IPS-NIHi11 (cell line): ENCODE measurements around the gene IL1F10.

Experiments used
- DNase-seq: peaks from one replicate; pipeline ENCODE4 v3.0.0; 2012; ENCODE audit warnings: mixed read lengths, low spot score

IL1F10 gene

DNA sequence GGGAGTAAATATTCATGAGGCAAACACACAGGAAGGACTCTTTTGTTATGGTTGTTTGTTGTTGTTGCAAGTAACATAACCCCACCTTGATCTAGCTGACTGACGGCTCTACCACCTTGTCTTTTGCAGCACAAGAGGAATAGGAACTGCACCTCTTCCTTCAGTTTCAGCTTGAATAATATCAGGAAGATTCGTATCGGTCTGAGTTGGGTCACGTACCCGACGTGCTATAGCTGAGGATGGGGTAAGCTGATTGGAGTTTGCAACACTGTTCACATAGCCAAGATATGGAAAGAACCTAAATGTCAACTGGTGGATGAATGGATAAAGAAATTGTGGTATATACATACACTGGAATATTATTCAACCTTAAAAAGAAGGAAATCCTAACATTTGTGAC is 45.1 kb downstream of the IL1F10 start:
- DNase-seq = no peak

GRCh38 chr2:113113807-113114206 is 46.0 kb downstream of the IL1F10 start:
- no peak for DNase-seq

GRCh38 chr2:113114224-113114945 is 46.6 kb downstream of the IL1F10 start:
- DNase-seq = no peak

GRCh38 chr2:113114996-113115395 is 47.2 kb downstream of the IL1F10 start:
- DNase-seq = no peak

DNA sequence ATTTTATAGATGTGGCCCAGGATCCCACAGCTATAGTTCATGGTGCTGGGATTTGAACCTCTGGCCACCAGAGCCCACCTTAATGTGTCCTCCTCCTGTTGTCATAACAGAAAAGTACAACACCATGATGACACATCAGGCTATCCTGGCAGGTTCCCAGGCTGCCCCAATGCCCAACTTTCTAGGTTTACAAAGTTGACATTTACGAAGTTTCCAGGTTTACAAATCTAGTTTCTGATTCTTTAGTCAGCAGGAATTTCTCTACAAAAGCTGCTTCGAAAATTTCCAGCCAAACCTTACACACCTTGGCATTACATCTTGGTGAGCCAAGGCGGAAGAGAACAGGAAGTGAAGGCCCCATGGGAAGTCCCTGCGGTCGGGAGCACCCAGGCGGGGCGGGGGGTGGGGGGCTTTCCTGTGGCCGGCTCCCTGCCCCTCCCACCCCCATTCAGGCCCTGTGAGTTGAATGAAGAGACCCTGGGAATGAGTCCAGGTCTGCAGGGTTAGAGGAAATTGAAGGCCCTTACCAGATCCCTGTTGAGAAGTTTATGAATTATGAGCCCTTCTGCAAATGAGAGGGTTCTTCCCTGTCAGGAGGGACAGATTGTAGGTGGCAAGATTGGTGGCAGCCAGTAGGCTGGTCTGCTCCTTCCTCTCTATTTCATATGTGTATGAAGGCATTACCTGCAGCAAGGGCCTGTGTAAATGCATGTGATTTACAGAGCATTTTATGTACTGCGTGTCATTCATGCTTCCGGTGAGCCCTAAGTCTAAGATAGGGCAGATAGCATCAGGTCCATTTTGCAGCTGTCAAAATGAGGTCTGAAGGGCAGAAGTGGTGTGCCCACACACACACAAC is 48.6 kb downstream of the IL1F10 start:
- DNase-seq = no peak

DNA sequence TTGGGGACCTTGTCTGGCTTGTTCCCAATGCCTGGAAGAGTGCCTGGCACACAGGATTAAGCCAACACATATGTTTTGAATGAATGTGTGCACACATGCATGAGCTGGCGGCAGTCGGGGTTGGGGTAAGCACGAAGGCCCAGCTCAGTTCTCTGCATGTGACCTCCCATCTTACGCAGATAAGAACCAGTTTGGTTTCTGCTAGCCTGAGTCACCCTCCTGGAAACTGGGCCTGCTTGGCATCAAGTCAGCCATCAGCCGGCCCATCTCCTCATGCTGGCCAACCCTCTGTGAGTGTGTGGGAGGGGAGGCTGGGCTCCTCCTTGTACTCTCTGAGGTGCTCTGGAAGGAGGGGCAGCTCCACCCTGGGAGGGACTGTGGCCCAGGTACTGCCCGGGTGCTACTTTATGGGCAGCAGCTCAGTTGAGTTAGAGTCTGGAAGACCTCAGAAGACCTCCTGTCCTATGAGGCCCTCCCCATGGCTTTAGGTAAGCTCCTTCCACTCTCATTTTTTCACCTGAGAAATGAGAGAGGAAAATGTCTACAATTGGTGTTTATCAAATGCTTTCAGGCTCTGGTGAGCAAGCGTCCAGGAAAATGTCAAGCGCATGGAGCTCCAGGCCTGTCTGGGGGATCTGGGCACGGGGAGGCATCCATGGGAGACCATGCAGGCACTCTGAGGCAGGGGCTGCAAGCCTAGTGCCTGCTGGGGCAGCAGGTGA is 49.9 kb downstream of the IL1F10 start:
- DNase-seq = peak; percentile 43

GRCh38 chr2:113118263-113118657 is 50.5 kb downstream of the IL1F10 start:
- DNase-seq = no peak

- DNase-seq = no peak
Measured at GRCh38 chr2:113119111-113119510, 51.3 kb downstream of the IL1F10 start.

GRCh38 chr2:113120861-113121260 is 53.1 kb downstream of the IL1F10 start:
- no peak for DNase-seq

DNA sequence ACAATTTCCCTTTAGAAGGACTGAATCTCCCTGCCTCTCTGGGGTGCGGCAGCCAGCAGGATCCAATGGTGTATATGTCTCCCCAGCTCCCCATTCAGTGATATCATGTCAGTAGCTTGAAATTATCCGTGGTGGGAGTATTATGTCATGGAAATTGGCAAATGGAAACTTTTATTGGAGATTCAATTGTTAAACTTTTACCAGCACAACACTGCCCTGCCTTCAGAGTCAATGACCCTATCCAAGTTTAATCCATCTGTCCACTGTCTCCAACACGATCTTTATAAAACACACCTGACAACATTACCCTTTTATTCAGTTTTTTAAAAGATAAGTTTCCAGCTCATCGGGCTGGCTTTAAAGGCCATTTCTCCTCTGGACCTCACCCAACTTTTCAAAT is 54.6 kb downstream of the IL1F10 start:
- no peak for DNase-seq

DNA sequence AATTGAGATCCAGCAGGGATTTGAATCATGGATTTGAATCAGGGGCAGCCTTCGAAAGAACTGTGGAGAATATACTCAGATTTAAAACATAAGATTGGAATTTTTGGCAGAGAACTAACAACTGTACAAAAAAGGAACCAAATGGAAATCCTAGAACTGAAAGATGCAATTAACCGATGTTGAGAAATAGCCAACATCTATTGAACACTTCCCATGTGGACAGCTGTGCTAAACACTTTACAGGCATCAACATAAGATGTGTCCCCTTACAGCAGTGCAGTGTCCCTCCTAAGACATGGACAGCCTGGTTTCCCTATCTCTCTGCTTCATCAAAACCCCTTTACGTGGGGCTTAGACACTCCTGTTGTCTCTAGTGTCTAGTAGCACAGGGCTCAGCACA is 56.0 kb downstream of the IL1F10 start:
- no peak for DNase-seq

DNA sequence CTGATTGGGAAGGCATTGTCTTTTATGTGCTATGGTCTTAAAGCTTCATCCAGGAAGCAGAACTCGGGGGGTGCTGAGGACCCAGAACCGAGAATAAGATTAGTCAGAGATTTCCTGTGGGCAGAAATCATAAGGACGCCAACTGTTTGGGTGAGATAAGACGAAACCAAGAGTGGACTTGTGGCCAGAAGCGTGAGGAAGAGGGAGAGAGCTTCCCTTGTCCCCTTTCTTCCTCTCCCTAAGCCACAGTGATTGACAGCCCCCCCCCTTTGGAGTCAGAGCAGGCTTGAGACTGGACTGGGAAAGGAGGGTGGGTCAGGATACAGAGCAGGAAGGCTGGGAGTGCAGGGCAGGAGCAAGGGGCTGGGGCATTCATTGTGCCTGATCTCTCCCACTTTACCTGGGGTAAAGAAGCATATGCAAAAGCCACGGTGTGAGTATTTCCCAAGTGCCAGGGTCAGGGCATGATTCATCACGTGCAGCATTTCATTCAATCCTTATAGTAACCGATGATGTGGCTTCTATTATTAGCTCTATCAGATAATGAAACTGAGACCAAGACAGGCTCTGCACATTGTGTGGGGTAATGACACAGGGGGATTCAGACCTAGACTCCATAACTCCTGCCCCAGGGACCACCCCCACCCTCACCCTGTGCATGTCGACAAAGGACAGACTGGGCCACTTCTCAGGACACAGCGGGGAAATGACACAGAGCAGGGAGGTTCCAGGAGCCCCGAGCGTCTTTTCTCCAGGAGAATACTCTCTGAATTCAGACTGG is 56.6 kb downstream of the IL1F10 start:
- DNase-seq = no peak
